LNCaP clone FGC (cell line): Measurements from ENCODE around the gene CCDC28B.

ENCODE experiments used
- DNase-seq: peaks from one replicate; pipeline ENCODE4 v3.0.0-alpha.2; 2011; ENCODE audit warnings: low read depth
- H3K4me3 ChIP-seq: 2 replicates; pipeline ENCODE4 v1.5.1; 2011; ENCODE audit warnings: mild to moderate bottlenecking, low read depth, low read length, control low read depth
- TF ChIP-seq, protein P1 (sequence below): IDR thresholded peaks from 2 replicates; pipeline ENCODE4 v1.5.1; 2012; ENCODE audit warnings: mild to moderate bottlenecking; ENCODE audit not compliant: control insufficient read depth, insufficient read depth; ENCODE audit errors: extremely low read depth

The CCDC28B gene

DNA sequence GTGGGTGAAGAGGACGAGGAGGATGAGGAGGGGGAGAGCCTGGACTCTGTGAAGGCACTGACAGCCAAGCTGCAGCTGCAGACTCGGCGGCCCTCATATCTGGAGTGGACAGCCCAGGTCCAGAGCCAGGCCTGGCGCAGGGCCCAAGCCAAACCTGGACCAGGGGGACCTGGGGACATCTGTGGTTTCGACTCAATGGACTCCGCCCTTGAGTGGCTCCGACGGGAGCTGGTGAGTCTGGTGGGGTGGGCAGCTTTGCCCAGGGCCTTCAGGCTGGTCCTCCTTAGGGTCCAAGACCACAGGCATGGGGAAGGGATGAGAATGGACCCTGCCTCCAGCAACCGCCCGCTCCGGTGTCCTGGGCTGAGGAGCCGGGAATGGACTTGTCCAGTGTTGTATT is 47.1 kb downstream of the CCDC28B start:
- no peak overlapping the region for H3K4me3 ChIP-seq
- TF ChIP-seq, protein P1, sequence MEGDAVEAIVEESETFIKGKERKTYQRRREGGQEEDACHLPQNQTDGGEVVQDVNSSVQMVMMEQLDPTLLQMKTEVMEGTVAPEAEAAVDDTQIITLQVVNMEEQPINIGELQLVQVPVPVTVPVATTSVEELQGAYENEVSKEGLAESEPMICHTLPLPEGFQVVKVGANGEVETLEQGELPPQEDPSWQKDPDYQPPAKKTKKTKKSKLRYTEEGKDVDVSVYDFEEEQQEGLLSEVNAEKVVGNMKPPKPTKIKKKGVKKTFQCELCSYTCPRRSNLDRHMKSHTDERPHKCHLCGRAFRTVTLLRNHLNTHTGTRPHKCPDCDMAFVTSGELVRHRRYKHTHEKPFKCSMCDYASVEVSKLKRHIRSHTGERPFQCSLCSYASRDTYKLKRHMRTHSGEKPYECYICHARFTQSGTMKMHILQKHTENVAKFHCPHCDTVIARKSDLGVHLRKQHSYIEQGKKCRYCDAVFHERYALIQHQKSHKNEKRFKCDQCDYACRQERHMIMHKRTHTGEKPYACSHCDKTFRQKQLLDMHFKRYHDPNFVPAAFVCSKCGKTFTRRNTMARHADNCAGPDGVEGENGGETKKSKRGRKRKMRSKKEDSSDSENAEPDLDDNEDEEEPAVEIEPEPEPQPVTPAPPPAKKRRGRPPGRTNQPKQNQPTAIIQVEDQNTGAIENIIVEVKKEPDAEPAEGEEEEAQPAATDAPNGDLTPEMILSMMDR, result no peak
- DNase-seq, result no peak

DNA sequence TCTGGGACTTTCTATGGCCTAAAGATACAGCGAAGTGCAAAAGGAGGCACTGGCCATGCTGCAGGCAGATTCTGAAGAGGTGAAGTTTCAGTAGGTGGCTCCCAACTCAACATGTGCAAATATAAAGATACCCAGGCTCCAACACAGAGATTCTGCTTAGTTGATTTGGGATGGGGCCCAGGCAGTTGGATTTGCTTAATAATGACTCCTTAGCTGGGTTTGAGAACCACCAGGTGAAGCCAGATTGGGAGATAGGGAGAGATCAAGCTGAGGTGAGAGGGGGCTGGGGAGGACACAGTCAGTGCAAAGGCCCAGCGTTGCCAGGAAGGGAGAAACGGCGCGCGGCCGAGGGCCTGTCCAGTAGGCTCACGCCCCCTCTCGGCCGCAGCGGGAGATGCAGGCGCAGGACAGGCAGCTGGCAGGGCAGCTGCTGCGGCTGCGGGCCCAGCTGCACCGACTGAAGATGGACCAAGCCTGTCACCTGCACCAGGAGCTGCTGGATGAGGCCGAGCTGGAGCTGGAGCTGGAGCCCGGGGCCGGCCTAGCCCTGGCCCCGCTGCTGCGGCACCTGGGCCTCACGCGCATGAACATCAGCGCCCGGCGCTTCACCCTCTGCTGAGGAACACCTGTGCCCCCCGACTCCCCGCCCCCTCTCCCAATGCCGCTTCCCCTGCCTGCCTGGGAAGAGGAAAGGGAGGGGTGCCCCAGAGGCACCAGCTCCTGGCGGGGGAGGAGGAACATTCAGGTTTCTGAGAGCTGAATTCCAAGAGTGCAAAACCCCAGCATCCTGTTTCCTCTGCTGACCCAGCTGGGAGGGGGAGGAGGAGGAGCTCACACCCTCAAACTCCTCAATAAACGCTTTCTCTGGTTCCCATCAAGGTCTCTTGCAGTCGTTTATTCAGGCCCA is 47.8 kb downstream of the CCDC28B start:
- TF ChIP-seq, protein P1, result peak; percentile 56
- no peak for DNase-seq
- H3K4me3 ChIP-seq, result no peak overlapping the region

GRCh38 chr1:32249831-32250525 is 49.6 kb downstream of the CCDC28B start:
- H3K4me3 ChIP-seq, result no peak overlapping the region
- DNase-seq, result no peak
- TF ChIP-seq, protein P1, result no peak

DNA sequence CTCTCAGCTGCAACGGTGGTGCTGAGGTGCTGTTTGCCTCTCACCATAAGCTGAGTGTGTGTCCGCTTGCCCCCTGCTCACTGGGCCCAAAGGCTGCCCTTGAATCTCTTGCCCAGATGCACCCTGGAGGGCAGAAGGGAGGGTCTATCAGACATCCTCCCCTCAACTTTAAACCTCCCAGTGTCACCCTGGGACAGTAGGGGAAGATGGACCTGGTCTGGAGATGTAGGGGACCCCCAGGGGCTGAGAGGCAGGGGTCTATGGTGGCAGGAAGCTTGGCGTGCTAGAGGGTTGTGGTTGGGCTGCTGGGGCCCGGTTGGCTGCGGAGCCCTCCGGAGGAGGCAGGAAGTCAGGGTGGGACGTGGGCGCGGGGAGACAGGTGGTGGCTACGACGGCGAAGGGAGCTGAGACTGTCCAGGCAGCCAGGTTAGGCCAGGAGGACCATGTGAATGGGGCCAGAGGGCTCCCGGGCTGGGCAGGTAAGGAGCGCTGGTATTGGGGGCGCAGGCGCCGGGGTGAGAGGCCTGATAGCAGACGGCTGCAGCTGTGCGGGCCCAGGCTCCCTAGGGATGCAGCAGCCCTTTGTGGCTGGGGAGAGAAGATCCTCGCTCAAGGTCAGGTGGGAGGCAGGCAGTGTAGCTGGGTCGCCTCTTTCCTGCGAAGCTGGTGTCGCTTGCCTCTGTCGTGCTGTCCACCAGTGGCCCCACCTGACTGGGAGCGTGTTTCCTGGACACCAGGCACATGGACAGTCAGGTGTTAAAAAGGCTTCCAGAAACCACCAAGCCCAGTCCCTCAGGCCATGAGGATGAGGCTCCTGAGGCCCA is 50.7 kb downstream of the CCDC28B start, which contains the start of gene LCK:
LCK (plus strand) TSS at position 373 of the 824 bp plus-strand sequence. CDS start 23,065 bp downstream, outside the sequence.
- no peak within 1 kb of the TSS for H3K4me3 ChIP-seq
- DNase-seq, result no peak
- TF ChIP-seq, protein P1, result no peak
